H4 (cell line): ENCODE results near the gene ANKRD34B. TPM values are rescaled to one million over a fixed set of nuclear protein-coding genes. Genes with fewer than 3 reads are reported as not detected.

Experiments
- DNase-seq: peaks from one replicate; pipeline ENCODE4 v3.0.0-alpha.2; 2015; ENCODE audit warnings: low spot score
- total RNA-seq: library from RNA; depleted of rRNA; stranded (reverse); fragments of >200 nt; shearing (Covaris generic); gene quantifications from 2 replicates; pipeline ENCODE4 v1.2.3, GENCODE V29; 2014; rRNA removed

The ANKRD34B gene
- total RNA-seq, 1 experiment from 2014 or later, result not detected

GRCh38 chr5:80569086-80569960, 757 bp downstream of the ANKRD34B start:
- no peak for DNase-seq

GRCh38 chr5:80568251-80568650, 1.8 kb downstream of the ANKRD34B start:
- DNase-seq, result no peak

GRCh38 chr5:80566711-80567259, 3.3 kb downstream of the ANKRD34B start:
- DNase-seq, result no peak

- DNase-seq, result no peak
Measured at GRCh38 chr5:80565330-80565729, 4.8 kb downstream of the ANKRD34B start.

- no peak for DNase-seq
Measured at GRCh38 chr5:80559244-80559643, 10.8 kb downstream of the ANKRD34B start.

- DNase-seq, result no peak
Measured at GRCh38 chr5:80555099-80555498, 15.0 kb downstream of the ANKRD34B start.

- DNase-seq, result no peak
Measured at GRCh38 chr5:80554646-80555045, 15.4 kb downstream of the ANKRD34B start.

GRCh38 chr5:80541392-80541791, 28.7 kb downstream of the ANKRD34B start:
- DNase-seq, result no peak

- no peak for DNase-seq
Measured at GRCh38 chr5:80540691-80541090, 29.4 kb downstream of the ANKRD34B start.

- peak; percentile 70 for DNase-seq
Measured at GRCh38 chr5:80516826-80517225, 53.3 kb downstream of the ANKRD34B start.

GRCh38 chr5:80509362-80509761, 60.7 kb downstream of the ANKRD34B start:
- DNase-seq, result no peak

- DNase-seq, result no peak
Measured at GRCh38 chr5:80508844-80509243, 61.2 kb downstream of the ANKRD34B start.

GRCh38 chr5:80507663-80508062, 62.4 kb downstream of the ANKRD34B start:
- DNase-seq, result no peak

Other genes with a start within 250 kb of the ANKRD34B start
- gene ZFYVE16, start 162.2 kb downstream of the ANKRD34B start, total RNA-seq, result 8.5 and 14.4 TPM in 2 replicates
- 0.55 and 2.4 TPM in 2 replicates for gene FAM151B, start 82.2 kb downstream of the ANKRD34B start, total RNA-seq
- gene MSH3, start 84.4 kb upstream of the ANKRD34B start, total RNA-seq, result 7.2 and 8.4 TPM in 2 replicates
- 64.4 and 77.7 TPM in 2 replicates for gene DHFR, start 84.7 kb upstream of the ANKRD34B start, total RNA-seq